Left ventricle myocardium inferior (tissue), 1 donor: ENCODE results near the gene OR4F15. TPM values are rescaled to one million over a fixed set of nuclear protein-coding genes. Genes with fewer than 3 reads are reported as not detected.
A peak's percentile ranks its signal among the peaks of the same experiment; 100 is the strongest.
"Not testable (repeated sequence)": the region's sequence is repeated elsewhere in the genome, so short reads cannot be mapped to it uniquely, and the experiment has no call there.

Experiments used
- DNase-seq: peaks from one replicate; pipeline ENCODE4 v3.0.0-alpha.2; 2020
- H3K27ac ChIP-seq: fragments of 200-600 bp; replicated peaks from 2 replicates; pipeline ENCODE4 v1.8.0; 2021
- H3K27me3 ChIP-seq: fragments of 200-600 bp; 2 replicates; pipeline ENCODE4 v1.8.0; 2021; ENCODE audit warnings: low read depth
- H3K36me3 ChIP-seq: fragments of 200-600 bp; 2 replicates; pipeline ENCODE4 v1.8.0; 2021
- H3K4me1 ChIP-seq: fragments of 200-600 bp; 2 replicates; pipeline ENCODE4 v1.8.0; 2021
- H3K4me3 ChIP-seq: fragments of 200-600 bp; 2 replicates; pipeline ENCODE4 v1.8.0; 2021; ENCODE audit warnings: mild to moderate bottlenecking, moderate library complexity
- H3K9me3 ChIP-seq: fragments of 200-600 bp; replicated peaks from 2 replicates; pipeline ENCODE4 v1.8.0; 2021
- intact Hi-C: fragments of 100-400 bp; cut with micrococcal nuclease; formaldehyde crosslinking; loops from one replicate; pipeline ENCODE4 v1.11.0; 2022
- total RNA-seq: library from RNA; stranded (reverse); fragmentation: NEBNext Ultra II Directional; extraction: Animal tissue kit (Norgen Biotek cat#: 25700); gene quantifications from one replicate; pipeline ENCODE4 v1.2.1, GENCODE V29; 2021
- TF ChIP-seq, protein P1 (sequence below): fragments of 200-600 bp; IDR thresholded peaks from 2 replicates; pipeline ENCODE4 v1.8.0; 2021; ENCODE audit warnings: antibody characterized with exemption, mild to moderate bottlenecking, borderline replicate concordance
- donor health status: DM: no; HTN: yes; CAD: no; lungs with severe emphysema.

OR4F15 gene
- total RNA-seq, 1 donor from 2014 or later, result not detected

DNA sequence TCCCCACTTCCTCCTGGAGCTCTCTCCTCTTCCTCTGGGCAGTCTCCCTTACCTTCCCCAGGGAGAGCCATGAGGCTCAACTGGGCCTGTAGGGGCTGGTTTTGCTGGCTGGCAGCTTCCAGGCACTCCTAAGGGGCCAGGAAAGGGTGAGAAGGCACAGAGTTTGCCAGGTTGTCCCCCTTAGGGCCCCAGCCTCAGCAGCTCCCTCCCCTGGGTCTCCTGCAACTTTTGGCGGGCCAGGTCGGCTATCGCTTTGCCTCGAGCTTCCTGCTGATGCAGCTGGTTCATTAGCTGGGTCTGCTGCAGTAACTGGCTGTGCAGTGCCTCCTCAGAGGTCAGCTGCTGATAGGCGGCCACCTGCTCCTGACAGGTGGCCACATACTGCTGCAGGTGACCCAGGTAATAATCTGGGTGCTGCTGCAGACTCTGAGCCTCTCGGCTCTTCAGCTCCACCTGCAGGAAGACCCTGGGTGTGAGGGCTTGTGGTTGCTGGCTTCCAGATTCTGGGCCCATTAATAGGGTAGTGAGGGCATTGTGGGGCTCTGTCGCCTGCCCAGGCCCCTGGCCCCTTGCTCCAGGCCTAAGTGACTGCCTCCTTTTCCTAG lies 38.4 kb upstream of the OR4F15 start:
- no peaks in the 10 kb centered on the region for H3K9me3 ChIP-seq
- no peaks in the 10 kb centered on the region for H3K36me3 ChIP-seq
- no peaks in the 10 kb centered on the region for H3K27me3 ChIP-seq
- no peak overlapping the region for H3K27ac ChIP-seq
- H3K4me3 ChIP-seq, result no peak overlapping the region
- DNase-seq, result no peak
- intact Hi-C loops, result no loop called here
- TF ChIP-seq, protein P1, sequence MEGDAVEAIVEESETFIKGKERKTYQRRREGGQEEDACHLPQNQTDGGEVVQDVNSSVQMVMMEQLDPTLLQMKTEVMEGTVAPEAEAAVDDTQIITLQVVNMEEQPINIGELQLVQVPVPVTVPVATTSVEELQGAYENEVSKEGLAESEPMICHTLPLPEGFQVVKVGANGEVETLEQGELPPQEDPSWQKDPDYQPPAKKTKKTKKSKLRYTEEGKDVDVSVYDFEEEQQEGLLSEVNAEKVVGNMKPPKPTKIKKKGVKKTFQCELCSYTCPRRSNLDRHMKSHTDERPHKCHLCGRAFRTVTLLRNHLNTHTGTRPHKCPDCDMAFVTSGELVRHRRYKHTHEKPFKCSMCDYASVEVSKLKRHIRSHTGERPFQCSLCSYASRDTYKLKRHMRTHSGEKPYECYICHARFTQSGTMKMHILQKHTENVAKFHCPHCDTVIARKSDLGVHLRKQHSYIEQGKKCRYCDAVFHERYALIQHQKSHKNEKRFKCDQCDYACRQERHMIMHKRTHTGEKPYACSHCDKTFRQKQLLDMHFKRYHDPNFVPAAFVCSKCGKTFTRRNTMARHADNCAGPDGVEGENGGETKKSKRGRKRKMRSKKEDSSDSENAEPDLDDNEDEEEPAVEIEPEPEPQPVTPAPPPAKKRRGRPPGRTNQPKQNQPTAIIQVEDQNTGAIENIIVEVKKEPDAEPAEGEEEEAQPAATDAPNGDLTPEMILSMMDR, result peak; percentile 45
- H3K4me1 ChIP-seq, result no peaks in the 10 kb centered on the region

DNA sequence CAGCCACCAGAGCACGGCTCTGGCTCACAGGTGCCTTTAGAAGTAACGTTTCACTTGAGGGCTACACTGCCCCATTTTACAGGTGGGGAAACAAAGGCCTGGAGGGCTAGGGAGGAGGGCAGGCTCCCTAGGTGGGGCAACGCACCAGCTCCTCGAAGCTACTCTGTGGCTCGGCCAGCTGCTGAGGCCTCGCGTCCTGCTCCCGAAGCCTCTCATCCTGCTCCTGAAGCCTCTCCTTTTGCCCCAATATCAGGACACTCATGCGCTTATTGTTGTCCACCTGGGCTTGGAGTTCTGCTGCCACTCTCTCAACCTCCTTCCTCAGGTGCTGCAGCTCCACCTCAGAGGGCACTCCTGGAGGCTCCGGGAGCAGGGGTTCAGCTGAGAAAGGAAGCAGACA lies 36.9 kb upstream of the OR4F15 start:
- Histone ChIP-seq H3K36me3 (no peaks in the 10 kb centered on the region), H3K9me3 (no peaks in the 10 kb centered on the region), H3K27ac (no peak overlapping the region), H3K27me3 (peaks cover 4% of the 10 kb centered on the region), H3K4me1 (no peaks in the 10 kb centered on the region), H3K4me3 (no peak overlapping the region)
- TF ChIP-seq, protein P1, result no peak
- intact Hi-C loops, result no loop called here
- DNase-seq, result no peak

DNA sequence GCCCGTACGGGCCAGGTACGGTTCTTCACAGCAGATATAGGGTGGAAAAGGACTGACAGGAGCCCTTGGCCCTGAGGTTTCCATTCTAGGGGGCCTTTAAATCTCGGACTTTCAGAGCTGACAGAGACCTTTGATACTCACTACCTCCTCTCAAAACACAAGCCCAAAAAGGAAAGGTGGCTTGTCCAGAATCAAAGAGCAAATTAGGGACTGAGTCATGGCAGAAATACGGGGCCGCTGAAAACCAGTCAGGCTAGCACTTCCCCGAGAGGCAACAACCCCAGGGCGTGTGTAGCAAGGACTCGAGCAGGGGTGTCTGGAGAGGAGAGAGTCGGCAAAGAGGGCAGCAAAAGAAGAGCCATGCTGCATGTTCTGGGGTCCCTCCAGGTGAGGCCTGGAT lies 33.4 kb upstream of the OR4F15 start:
- intact Hi-C loops, H3K36me3 ChIP-seq, H3K9me3 ChIP-seq, H3K27ac ChIP-seq, DNase-seq, H3K4me3 ChIP-seq, H3K4me1 ChIP-seq: not testable (repeated sequence)
- peaks cover 15% of the 10 kb centered on the region for H3K27me3 ChIP-seq

DNA sequence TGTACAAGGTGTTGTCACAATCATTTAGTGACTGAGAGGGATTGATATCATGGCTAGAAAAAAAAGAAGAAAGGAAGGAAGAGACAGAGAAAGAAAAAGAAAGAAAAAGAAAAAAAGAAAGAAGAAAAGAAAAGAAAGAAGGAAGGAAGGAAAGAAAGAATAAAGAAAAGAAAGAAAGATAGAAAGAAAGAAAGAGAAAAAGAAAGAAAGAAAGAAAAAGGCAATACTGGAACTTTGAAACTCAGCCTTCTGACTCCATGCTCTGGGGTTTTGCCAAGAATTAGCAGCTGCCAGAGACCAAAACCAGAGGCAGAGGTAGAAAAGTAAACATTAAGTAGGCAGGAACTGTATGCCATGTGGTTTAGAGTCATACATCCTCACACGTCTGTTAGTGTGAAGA lies 31.8 kb upstream of the OR4F15 start:
- H3K4me1 ChIP-seq, H3K4me3 ChIP-seq, intact Hi-C loops, H3K36me3 ChIP-seq, H3K27ac ChIP-seq, H3K9me3 ChIP-seq, DNase-seq: not testable (repeated sequence)
- H3K27me3 ChIP-seq, result peaks cover 15% of the 10 kb centered on the region

DNA sequence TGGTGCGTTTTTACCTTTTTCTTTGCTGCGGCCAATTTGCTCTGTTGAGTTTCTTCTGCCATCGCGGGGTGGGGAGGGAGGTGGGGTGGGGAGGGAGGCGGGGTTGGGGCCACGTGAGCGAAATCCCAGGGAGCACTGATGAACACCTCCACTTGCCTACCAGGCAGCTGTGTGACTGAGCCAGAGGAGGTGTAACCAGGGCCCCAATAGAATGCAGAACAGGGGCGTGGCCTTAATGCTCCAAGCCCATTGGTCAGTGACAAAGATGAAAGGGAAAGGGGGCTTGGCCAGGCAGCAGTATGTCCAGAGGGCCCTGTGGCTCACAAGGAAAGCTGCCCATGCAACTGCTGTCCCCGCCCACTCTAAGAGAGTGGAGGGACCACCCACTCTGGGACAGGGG lies 30.1 kb upstream of the OR4F15 start:
- Histone ChIP-seq H3K27ac (no peak overlapping the region), H3K27me3 (peaks cover 24% of the 10 kb centered on the region), H3K4me1 (no peaks in the 10 kb centered on the region), H3K4me3 (no peak overlapping the region), H3K36me3 (no peaks in the 10 kb centered on the region), H3K9me3 (no peaks in the 10 kb centered on the region)
- intact Hi-C loops, result no loop called here
- DNase-seq, result no peak
- TF ChIP-seq, protein P1, result no peak

DNA sequence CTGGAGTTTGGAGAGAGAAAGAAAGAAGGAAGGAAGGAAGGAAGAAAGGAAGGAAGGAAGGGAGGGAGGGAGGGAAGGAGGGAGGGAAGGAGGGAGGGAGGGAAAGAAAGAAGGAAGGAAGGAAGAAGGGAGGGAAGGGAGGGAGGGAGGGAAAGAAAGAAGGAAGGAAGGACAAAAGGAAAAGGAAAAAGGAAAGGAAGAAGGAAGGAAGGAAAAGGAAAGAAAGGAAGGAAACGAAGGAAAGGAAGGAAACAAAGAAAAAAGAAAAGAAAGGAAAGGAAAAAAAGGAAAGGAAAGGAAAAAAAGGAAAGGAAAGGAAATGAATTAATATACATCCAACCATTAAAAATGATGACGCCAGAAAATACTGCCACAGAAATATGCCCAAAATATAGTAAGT lies 27.4 kb upstream of the OR4F15 start:
- intact Hi-C loops, result no loop called here
- DNase-seq, result no peak
- Histone ChIP-seq H3K27me3 (peaks cover 27% of the 10 kb centered on the region), H3K27ac (no peak overlapping the region), H3K4me3 (no peak overlapping the region), H3K9me3 (no peaks in the 10 kb centered on the region), H3K4me1 (no peaks in the 10 kb centered on the region), H3K36me3 (no peaks in the 10 kb centered on the region)
- TF ChIP-seq, protein P1, result no peak

DNA sequence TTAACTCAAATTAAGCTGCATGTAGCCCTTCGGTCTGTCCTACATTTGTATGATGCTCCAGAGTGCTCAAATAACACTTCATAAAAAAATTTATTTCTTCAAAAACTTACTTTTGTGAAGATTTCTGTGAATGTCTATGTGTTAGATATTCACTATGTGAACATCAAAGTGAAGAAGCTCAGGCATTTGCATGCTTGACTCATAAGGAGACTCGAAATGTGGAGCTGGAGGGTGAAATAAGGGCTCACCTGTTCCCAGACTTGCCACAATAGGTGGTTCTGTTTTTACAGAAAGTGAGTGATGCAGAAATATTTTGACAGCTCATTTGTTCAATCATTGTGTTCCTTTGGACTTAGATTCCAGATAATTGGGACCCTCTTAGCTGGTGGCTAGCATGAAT lies 25.6 kb upstream of the OR4F15 start:
- H3K27ac ChIP-seq, intact Hi-C loops, H3K4me1 ChIP-seq, H3K36me3 ChIP-seq, H3K9me3 ChIP-seq, H3K4me3 ChIP-seq, DNase-seq: not testable (repeated sequence)
- H3K27me3 ChIP-seq, result peaks cover 28% of the 10 kb centered on the region

DNA sequence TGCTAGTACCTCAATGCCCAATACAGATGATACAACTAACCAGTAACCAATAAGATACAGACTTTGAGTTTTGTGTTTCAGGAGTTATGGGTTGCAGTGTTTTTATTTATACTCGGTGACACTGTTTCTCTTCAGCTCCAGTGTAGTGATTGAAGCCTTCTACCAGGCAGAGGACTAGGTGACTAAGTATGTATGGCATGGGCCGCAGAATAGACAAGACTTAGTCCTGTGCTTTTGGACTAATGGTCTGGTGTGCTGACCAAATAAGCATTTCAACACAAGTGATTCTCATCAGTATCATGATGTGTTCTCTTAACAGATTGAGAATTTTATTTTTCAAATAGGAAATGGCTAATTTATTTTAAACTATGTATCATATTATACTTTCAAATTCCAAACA lies 24.0 kb upstream of the OR4F15 start:
- intact Hi-C loops, H3K4me1 ChIP-seq: not testable (repeated sequence)

DNA sequence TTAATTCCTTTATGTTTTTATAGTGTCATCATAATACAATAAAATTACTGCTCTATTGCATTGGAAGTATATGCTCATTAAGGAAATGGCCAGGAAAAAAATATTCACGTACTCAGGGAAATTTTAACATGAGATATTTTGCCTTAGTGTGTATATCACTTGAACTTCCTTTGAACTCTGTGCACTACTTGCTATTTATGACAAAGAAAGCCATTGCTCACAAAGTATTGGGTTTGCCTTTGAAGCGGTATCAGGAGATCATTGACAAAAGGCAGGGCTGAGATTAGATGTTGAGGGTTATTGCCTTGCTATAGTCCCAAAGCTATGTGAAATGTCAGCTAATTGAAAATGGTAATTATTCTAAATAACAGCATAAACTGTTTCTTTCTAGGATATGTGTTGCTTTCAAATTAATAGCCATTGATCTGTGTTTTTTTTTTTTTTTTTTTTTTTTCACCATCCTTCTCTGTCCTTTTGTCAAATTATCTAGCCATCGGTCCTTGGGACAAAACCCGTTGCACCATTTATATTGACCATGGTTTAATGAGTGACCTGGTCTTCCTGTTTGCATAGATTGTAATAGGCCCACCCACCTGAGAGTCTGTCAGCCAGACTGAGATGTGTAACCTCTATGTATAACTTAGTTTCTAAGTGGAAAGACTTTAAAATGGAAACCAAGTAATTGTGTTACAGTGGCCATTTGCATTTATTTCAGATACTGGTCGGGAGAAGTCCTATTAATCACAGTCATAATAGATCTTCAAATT lies 23.3 kb upstream of the OR4F15 start:
- intact Hi-C loops, DNase-seq, H3K9me3 ChIP-seq, H3K27ac ChIP-seq, H3K4me3 ChIP-seq, H3K36me3 ChIP-seq, H3K4me1 ChIP-seq: not testable (repeated sequence)
- H3K27me3 ChIP-seq, result peaks cover 27% of the 10 kb centered on the region

More for the DNA sequence above, 24.0 kb upstream of the OR4F15 start:
- H3K9me3 ChIP-seq, H3K36me3 ChIP-seq, H3K4me3 ChIP-seq, DNase-seq, H3K27ac ChIP-seq: not testable (repeated sequence)
- H3K27me3 ChIP-seq, result peaks cover 26% of the 10 kb centered on the region

DNA sequence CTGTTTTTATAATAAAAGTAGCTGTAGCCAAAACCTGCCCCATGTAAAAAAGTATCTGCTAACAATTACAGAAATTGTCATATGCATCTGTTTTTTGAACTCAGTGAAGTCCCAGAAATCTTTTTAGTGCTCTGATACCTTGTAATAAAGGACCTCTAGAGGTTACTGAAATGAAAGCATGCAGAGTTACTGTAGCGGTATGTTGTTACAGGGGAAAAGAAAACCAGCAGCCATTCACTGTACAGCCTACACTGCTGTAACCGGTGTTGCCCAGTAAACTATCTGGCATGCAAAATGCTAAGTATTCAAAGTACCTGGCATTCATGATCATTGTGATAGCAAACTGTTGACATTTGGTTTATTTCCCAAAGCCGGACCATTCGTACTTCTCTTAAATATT lies 21.3 kb upstream of the OR4F15 start:
- H3K36me3 ChIP-seq, intact Hi-C loops: not testable (repeated sequence)
- peaks cover 45% of the 10 kb centered on the region for H3K27me3 ChIP-seq

More for the DNA sequence above, 21.3 kb upstream of the OR4F15 start:
- not testable (repeated sequence) for DNase-seq, H3K4me3 ChIP-seq, H3K9me3 ChIP-seq, H3K27ac ChIP-seq, H3K4me1 ChIP-seq
